PFSK-1 (cell line): ENCODE data around the gene DGKA.

Experiments
- FOXP2 ChIP-seq: optimal IDR thresholded peaks from 2 replicates; pipeline ENCODE3; 2011; ENCODE audit warnings: borderline replicate concordance, control low read depth, inconsistent platforms; ENCODE audit not compliant: insufficient read depth; ENCODE audit errors: extremely low read length, extremely low read depth
- POLR2AphosphoS5 ChIP-seq: IDR thresholded peaks from 2 replicates; pipeline ENCODE4 v1.6.1; 2012; ENCODE audit warnings: low read depth, mild to moderate bottlenecking, control low read depth, low read length, moderate library complexity
- REST ChIP-seq, 2 experiments: IDR thresholded peaks; 2 replicates each; pipeline versions ENCODE4 v1.6.1 to v1.8.0; 2011 to 2012; ENCODE audit warnings: low read depth in 2 of 2, low read length in 2 of 2, control low read depth in 1 of 2, inconsistent platforms in 1 of 2, mild to moderate bottlenecking in 1 of 2, moderate library complexity in 1 of 2; ENCODE audit not compliant: insufficient read depth in 1 of 2
- SIN3A ChIP-seq: IDR thresholded peaks from 2 replicates; pipeline ENCODE4 v1.6.1; 2012; ENCODE audit warnings: mild to moderate bottlenecking, low read length, moderate library complexity, borderline replicate concordance; ENCODE audit not compliant: insufficient read depth
- TAF1 ChIP-seq: IDR thresholded peaks from 2 replicates; pipeline ENCODE4 v1.6.1; 2012; ENCODE audit warnings: low read length, control low read depth, borderline replicate concordance; ENCODE audit not compliant: insufficient read depth

The DGKA gene

GRCh38 chr12:55933799-55934742, 3.1 kb downstream of the DGKA start:
- no peak for TF ChIP-seq POLR2AphosphoS5
- no peak for TF ChIP-seq TAF1
- TF ChIP-seq FOXP2, result no peak
- no peak for TF ChIP-seq REST (IDR thresholded peaks at IDR 0.05; ENCODE audit: insufficient read depth in 1 of 2, low read depth in 2 of 2, low read length in 2 of 2)
- TF ChIP-seq SIN3A, result no peak

- TF ChIP-seq REST (IDR thresholded peaks at IDR 0.05; ENCODE audit: insufficient read depth in 1 of 2, low read depth in 2 of 2, low read length in 2 of 2) (no peak), POLR2AphosphoS5 (no peak), TAF1 (no peak), FOXP2 (no peak), SIN3A (no peak)
Observed at GRCh38 chr12:55934773-55935172, 3.8 kb downstream of the DGKA start.

- no peak for TF ChIP-seq REST (IDR thresholded peaks at IDR 0.05; ENCODE audit: insufficient read depth in 1 of 2, low read depth in 2 of 2, low read length in 2 of 2)
- no peak for TF ChIP-seq POLR2AphosphoS5
- no peak for TF ChIP-seq TAF1
- TF ChIP-seq FOXP2, result no peak
- TF ChIP-seq SIN3A, result no peak
Observed at GRCh38 chr12:55935738-55936151, 4.8 kb downstream of the DGKA start.

GRCh38 chr12:55937981-55938380, 7.0 kb downstream of the DGKA start:
- TF ChIP-seq SIN3A (no peak), POLR2AphosphoS5 (no peak), FOXP2 (no peak), TAF1 (no peak), REST (IDR thresholded peaks at IDR 0.05; ENCODE audit: insufficient read depth in 1 of 2, low read depth in 2 of 2, low read length in 2 of 2) (no peak)
